SW480 (cell line): ENCODE measurements around the gene TNS4.

Experiments
- DNase-seq: peaks from one replicate; pipeline ENCODE4 v3.0.0-alpha.2; 2016; ENCODE audit warnings: low spot score

TNS4 gene

GRCh38 chr17:40456396-40456951 lies 44.9 kb downstream of the TNS4 start:
- no peak for DNase-seq

GRCh38 chr17:40454613-40454995 lies 46.8 kb downstream of the TNS4 start:
- DNase-seq: no peak

DNA sequence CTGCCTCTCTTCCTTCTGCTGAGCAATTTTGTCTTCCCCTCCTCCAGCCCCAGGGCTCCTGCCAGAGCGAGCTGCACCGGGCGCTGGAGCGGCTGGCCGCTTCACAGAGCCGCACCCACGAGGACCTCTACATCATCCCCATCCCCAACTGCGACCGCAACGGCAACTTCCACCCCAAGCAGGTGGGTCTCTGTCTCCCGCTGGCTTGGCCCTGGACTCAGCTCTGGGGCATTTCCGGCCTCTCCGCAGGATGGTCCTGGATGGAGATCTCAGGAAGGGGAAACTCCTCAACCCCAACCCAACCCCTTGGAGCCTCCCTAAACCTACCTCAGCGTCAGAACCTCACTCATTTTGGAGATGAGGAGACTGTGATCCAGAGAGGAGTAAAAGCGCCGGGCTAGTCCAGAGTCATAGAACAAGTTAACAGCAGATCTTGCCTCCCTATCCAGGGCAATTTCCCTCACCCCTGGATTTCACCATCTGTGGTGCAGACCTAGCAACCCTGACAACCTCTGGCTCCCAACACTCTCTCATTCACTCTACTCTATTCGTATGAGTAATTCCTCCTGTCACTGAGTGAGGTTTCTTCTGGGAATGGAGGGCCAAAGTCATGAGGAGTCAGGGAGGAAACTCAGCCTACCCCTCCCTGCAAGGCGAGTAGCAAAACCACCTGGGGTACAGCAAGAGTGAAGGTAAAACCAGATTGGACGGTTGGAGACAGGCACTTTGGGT lies 47.4 kb downstream of the TNS4 start:
- DNase-seq: no peak

DNA sequence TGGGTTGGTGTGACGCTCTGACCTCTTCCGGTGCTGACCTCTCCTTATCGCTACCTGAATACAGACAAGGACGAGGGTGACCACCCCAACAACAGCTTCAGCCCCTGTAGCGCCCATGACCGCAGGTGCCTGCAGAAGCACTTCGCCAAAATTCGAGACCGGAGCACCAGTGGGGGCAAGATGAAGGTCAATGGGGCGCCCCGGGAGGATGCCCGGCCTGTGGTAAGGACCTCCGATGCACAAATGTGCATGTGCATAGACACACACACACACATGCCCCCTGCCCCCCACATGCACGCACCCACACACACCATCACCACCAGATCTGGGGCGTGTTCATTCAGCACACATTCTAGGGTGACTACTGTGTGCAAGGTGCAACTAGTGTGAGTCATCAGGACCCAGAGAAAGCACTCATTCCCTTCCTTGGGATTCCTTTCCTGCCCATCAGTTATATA lies 48.5 kb downstream of the TNS4 start:
- no peak for DNase-seq

DNA sequence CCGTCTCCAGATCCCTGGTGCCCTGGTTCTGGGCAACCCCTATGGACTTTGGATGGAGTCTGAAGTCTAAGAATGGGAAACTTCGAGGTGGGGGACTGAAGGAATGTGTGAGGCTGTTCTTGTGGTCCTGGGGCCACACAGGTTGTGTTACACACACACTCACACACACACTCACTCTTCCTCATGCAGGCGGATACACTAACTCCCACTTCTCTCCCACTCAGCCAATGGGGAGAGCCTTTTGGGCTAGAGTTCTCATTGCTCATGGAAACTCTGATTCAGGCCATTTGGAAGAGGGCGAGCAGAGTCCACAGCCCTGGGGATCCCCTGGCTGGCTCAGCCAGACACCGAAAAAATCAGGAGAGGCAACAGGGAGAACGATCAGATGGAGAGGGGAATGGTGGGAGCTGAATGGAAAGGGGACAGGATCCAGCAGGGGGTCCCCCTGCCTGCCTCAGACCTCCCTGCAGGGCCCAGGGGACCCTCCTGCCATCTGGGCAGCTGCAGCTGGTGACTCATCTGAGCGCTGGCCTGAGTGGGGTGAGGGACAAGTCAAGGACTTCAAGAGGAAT lies 49.1 kb downstream of the TNS4 start:
- DNase-seq: no peak

GRCh38 chr17:40451420-40451819 lies 50.0 kb downstream of the TNS4 start:
- DNase-seq: no peak

GRCh38 chr17:40450175-40450574 lies 51.2 kb downstream of the TNS4 start:
- DNase-seq: no peak

DNA sequence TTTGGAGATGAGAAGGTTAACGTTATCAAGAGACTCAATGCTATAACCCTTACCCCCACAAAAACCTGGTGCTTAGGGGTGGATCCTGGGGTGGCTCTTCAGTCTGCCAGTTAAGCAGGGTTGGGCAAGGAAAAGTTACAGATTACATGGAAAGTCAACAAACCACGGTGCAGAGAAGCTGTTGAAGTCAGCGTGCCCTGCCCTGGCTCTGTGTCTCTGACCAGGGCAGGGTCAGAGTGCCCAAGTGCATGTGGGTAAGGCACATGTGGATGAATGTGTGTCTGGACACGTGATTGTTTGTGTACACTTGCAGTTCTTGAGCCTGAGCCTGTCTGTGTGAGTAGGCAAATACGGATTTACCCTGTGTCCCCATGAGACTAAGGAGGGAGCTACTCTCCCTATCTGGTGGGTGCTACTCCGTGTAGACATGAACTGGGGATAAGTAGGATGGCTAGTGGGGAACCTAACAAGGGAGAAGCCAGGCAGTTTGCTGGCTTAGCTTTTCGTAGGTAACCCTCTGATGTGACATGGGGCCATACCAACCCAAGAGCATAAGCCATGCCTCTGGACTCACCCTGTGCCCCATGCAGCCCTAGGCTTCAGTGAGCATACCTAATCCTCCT lies 52.7 kb downstream of the TNS4 start:
- no peak for DNase-seq

DNA sequence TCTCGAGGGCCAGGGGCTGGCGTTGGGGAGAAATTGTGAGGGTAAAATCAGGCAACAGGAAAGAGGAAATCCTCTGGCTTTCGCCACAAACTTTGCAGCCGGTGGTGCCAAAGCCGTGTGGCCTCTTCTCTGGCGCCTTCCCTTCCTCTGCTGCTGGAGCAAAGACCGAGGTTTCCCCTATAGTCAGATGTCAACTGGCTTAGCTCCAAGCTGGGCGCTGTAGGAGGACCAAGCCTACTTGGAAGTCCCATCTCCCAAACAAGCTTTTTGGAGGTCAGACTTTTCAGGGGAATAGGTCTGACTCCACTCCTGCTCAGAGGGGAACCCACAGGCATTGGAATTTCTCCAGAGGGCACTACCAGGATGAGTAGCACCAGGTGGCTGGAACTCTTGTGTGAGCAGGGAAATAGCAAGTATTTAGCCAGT lies 53.2 kb downstream of the TNS4 start:
- DNase-seq: no peak

GRCh38 chr17:40447806-40448205 lies 53.6 kb downstream of the TNS4 start:
- DNase-seq: no peak

DNA sequence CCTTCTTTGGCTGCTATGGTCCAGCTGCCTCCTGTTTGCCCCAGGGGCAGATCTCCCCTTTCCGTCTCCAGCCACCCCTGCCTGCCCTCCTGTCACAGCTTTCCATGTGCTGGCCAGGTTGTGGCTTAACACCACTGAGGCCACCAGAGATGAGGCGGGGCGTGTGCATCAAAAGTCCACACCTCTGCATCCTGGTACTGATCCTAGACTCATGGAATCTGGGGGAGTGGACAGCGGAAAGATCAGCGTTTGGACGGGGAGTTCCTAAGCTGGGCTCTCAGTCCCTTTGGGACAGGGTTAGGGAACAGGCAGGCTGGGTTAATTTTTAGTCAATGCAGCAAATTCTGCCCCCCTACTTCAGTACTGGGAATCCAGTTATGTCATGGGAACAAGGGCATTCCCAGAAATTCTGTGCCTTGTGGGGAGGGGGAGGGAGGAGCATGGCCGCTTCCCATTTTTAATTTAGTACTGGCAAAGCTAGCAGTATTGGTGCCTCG lies 54.2 kb downstream of the TNS4 start:
- no peak for DNase-seq

DNA sequence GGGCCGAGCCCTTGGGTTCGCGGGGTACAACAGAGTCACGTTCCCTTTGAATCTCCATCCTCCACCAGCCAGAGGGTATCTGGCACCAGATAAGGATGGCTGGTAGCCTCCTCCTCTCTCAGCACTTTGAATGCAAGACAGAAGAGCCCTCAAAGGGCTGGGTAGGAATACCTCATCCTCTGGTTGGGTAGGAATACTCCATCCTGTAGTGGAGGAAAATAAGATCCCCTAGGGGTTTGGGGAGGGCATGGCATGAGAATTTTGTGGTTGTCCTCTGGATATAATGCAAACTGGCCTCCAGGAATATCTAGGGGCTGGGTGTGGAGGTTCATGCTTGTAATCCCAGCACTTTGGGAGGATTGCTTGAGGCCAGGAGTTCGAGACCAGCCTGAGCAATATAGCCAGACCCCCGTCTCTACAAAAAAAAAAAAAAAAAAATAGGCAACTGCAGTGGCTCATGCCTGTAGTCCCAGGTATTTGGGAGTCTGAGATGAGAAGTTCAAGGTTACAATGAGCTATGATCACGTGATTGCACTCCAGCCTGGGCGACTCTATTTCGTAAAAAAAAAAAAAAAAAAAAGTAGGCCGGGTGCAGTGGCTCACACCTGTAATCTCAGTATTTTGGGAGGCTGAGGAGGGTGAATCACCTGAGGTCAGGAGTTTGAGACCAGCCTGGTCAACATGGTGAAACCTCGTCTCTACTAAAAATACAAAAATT lies 55.5 kb downstream of the TNS4 start:
- DNase-seq: no peak

DNA sequence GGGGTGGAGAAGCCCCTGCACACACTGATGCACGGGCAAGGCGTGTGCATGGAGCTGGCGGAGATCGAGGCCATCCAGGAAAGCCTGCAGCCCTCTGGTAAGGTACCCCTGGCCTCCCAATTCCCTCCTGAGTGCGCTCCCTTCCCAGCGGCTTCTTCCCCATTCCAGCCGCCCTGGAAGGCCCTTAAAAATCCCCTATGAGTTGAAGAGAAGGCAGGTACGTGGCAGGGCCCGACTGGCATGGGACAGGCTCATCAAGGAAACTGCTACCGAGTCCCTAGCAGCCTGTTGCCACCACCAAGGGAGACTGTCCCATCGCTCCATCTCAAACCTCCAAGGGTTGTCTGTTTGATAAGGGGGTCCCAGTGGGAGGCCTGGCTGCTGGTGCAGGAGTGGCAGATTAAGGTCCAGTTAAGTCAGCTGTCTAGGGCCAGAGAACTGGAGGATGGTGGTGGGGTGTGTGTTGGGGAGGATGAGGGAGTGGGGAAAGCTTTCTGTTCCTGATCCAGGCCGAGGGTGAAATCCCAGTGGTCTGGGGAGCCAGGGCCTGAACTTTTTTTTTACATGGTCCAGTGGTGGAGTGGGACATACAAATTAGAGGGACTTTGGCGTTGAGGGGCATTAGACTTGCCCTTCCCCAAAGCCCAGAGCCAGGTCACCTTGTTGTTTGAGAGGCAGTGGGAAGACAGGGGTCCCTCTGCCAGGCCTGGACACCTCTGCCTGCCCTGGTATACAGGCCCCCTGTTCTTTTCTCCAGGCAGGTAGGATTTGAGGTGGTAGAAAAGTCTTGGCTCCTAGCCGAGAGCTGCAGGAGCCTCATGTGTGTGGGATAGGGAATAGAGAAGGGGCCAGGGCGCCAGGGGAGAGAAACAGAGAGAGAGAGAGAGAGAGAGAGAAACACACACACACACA lies 57.2 kb downstream of the TNS4 start:
- no peak for DNase-seq

- peak; percentile 68 for DNase-seq
These were observed 58.0 kb downstream of the TNS4 start, which contains the start of gene IGFBP4 for GRCh38 chr17:40443196-40443987. IGFBP4 (plus strand) TSS chr17:40443450; CDS start chr17:40443736, 286 bp downstream.

GRCh38 chr17:40442392-40443195 lies 58.8 kb downstream of the TNS4 start:
- no peak for DNase-seq

DNA sequence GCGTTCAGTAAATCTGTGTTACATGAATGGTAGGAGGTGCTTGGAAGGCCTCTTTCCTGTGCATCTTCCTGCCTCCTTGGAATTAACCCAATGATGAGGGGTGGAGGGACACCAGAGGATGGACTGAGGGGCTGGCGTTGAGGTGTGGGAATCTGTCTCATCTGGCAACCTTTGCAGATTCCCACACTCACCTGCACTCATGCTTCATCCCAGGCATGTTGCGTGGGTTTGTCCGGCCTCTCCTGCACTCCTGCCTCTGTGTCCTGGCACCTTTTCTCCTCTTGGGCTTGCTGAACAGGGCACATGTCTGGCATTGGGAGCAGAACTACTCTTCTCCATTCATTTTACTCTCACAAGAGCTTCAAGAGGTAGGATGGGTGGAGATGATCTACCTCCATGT lies 61.3 kb downstream of the TNS4 start:
- DNase-seq: no peak

GRCh38 chr17:40437095-40437732 lies 64.2 kb downstream of the TNS4 start:
- DNase-seq: no peak

- DNase-seq: no peak
These were observed 64.8 kb downstream of the TNS4 start for GRCh38 chr17:40436636-40437035.
